NB4 (cell line): ENCODE data around the gene ZDHHC18.

ENCODE experiments used
- CTCF ChIP-seq: IDR thresholded peaks from one replicate; pipeline ENCODE4 v1.5.1; 2012; ENCODE audit warnings: low read depth, low read length
- MAX ChIP-seq: IDR thresholded peaks from 2 replicates; pipeline ENCODE4 v1.6.1; 2011; ENCODE audit warnings: low read depth, low read length
- POLR2A ChIP-seq: IDR thresholded peaks from 2 replicates; pipeline ENCODE4 v1.6.1; 2011; ENCODE audit warnings: mild to moderate bottlenecking; ENCODE audit not compliant: insufficient read length; ENCODE audit errors: extremely low read depth

GRCh38 chr1:26858160-26858559 is 31.7 kb downstream of the ZDHHC18 start:
- no peak for TF ChIP-seq CTCF
- TF ChIP-seq POLR2A, result no peak
- no peak for TF ChIP-seq MAX
